ENCODE results near the gene NOL4L. TPM values are rescaled to one million over a fixed set of nuclear protein-coding genes. Genes with fewer than 3 reads are reported as not detected.

The NOL4L gene
- total RNA-seq, 2 donors from 2014 or later: 9.9 to 28.5 TPM

DNA sequence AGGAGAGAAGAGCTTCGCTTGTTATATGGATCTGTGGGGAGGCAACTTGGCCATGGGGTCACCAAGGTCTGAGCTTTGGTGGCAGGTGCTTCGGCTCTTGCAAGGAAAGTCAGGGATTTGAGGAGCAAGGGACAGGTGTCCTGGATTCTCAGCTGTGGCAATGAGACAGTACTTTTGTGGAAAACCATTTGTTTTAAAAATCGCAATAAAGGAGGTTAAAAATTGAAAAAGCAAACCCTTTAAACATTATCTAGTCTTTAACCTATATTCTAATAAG, 64.3 kb downstream of the NOL4L start:
- peak overlapping the region; percentile 30 for H3K27ac Mint-ChIP-seq
- peaks cover 21% of the 10 kb centered on the region for H3K4me1 Mint-ChIP-seq
- no peak overlapping the region for H3K4me3 Mint-ChIP-seq
- no peaks in the 10 kb centered on the region for H3K27me3 Mint-ChIP-seq
- no peaks in the 10 kb centered on the region for H3K9me3 Mint-ChIP-seq
- H3K36me3 Mint-ChIP-seq (ENCODE audit: low read depth): peaks cover 23% of the 10 kb centered on the region
- ATAC-seq (replicated peaks): no peak

DNA sequence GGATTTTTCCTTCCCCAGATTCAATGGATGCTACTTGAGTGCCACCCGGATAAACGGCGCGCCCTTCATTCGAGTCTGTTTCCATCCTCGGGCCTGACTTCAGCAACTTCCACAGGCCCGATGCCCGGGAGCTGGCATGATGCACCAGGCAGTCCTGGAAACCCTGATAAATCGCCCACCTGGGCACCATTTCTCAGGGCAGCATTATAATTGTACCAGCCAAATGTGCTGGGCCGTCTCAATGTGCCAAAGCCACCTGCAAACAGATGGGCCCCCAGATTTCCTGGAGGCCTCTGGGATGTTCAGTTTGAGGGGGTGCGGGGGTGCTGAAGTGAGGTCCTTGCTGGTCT, 65.8 kb downstream of the NOL4L start:
- Mint-ChIP-seq H3K27ac (no peak overlapping the region), H3K4me1 (peaks cover 28% of the 10 kb centered on the region), H3K4me3 (no peak overlapping the region), H3K36me3 (ENCODE audit: low read depth) (peaks cover 35% of the 10 kb centered on the region), H3K27me3 (no peaks in the 10 kb centered on the region), H3K9me3 (no peaks in the 10 kb centered on the region)
- no peak for ATAC-seq (replicated peaks)

DNA sequence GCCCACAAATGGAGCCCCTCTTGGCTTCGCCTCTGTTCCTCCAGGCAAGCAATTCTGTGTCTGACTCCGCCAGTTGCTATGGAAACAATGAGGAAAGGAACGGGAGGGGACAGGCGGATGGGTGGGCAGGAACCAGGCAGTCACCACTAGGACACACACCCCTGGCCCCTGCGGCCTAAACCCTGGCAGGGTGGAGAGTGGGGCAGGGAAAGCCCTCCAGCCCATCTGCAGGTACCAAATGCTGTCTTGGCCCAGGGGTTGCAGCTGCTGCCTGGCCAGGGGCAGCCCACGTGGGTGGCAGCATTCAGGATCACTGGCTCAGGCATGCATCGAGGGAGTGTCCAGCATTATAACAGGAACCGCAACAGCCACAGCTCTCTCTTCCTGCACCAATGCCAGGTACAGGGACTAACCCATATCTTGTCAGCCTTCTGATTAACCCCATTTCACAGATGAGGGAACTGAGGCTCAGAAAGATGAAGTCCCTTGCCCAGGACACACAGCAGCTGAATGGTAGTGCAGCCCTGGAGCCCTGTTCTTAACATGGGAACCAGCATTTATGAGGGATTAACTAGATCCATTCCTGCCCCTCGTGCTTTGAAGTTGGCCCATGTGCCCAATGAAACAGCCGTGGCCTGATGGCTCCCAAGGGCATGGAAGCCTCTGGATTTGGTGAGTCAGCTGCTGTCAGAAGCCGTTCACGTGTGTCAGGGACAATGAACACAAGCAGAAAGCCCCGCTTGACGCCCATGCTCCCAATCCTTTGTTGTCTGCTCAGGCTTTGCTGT, 66.3 kb downstream of the NOL4L start:
- Mint-ChIP-seq H3K9me3 (no peaks in the 10 kb centered on the region), H3K27ac (no peak overlapping the region), H3K4me1 (peaks cover 22% of the 10 kb centered on the region), H3K4me3 (no peak overlapping the region), H3K27me3 (no peaks in the 10 kb centered on the region), H3K36me3 (ENCODE audit: low read depth) (peaks cover 35% of the 10 kb centered on the region)
- ATAC-seq (replicated peaks): no peak

DNA sequence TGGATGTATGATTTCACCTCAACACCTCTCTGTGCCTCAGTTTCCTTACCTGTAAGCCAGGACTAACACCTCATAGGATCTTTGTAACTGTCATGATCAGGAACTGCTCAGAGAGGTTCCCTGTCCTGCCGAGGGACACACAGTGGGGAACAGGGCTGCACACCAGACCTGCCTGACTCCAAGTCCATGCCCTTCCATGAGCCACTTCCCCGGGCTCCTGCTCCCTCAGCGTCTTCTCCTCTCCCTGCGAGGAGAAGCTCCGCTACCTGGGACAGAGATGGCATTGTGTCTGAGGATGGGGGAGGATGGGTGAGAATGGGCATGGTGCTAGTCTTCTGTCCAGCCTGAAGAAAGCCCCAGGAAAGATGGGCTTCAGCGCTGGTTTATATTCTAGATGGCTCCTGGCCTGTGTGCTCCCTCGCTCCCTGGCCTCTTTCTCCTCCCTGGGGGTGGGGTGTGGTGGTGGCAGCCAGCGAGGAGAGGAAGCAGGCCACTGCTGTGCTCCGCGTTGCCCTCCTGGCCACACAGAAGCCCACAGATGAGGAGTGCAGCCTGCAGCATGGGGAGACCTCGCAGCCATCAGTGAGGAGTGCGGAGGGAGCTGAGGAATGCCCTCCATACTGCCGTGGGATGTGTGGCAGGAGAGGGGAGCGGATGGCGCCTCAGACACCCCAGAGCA, 67.1 kb downstream of the NOL4L start:
- Mint-ChIP-seq H3K4me1 (peaks cover 21% of the 10 kb centered on the region), H3K27me3 (no peaks in the 10 kb centered on the region), H3K4me3 (no peak overlapping the region), H3K36me3 (ENCODE audit: low read depth) (peaks cover 40% of the 10 kb centered on the region), H3K9me3 (no peaks in the 10 kb centered on the region), H3K27ac (peak overlapping the region; percentile 33)
- ATAC-seq (replicated peaks): no peak

DNA sequence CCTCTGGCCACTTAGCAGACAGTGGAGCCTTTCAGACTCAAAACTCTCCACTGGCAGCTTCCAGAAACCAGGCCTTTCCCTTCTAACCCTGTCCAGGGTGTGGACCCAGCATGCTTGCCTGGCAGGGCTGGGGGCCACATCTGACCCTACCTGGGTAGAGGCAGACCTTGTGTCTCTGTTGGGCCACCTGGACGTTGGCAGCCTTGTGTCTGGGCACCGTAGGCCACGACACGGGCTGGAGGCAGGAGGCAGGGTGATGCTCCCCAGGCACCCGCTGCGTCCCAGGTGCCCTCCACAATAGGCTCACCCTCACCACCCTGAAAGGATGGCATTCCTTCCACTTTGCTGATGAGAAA, 67.6 kb downstream of the NOL4L start:
- ATAC-seq (replicated peaks): no peak
- peaks cover 24% of the 10 kb centered on the region for H3K4me1 Mint-ChIP-seq
- no peaks in the 10 kb centered on the region for H3K9me3 Mint-ChIP-seq
- peak overlapping the region; percentile 33 for H3K27ac Mint-ChIP-seq
- H3K27me3 Mint-ChIP-seq: no peaks in the 10 kb centered on the region
- no peak overlapping the region for H3K4me3 Mint-ChIP-seq
- H3K36me3 Mint-ChIP-seq (ENCODE audit: low read depth): peaks cover 46% of the 10 kb centered on the region

DNA sequence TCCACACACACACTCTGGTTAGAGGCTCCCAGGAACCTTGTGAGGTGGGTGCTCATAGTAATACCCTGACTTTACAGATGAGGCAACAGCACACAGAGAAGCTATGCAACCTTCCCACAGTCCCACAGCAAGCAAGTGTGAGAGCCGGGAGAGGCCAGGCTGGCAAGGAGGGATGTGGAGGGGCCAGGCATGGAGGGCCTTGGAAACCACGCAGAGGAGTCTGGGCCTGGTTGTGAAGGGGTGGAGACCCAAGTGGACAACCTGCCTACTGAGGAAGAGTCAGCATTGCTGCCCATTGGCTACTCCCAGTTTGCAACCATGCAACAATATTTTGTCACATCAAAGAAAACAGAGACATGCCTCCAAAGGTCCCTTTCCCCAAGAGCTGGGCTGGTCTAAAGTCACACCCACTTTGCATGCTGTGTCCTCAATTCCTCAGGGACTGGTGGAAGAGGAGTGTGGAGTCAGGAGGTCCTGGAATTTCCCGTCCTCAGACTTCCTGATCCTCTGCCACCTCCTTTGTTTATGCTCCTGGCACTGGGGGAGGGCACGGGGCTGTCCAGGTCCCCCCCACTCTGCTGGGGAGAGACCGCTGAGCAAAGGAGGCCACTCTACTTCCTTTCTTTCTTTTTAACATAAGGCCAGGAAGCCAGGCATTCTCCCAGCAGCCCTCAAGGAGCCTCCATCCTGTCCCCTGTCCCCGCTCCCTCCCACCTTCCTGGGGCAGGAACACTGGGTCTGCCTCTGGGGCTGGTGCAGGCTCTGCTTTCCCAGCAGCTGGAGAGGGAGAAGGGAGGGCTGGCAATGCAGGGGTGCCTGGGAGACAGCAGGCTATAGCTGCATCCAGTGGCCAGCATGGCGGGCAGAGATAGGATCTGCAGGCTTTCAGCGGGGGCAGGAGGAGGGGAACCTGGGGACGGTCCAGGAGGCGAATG, 68.3 kb downstream of the NOL4L start:
- ATAC-seq (replicated peaks): no peak
- Mint-ChIP-seq H3K9me3 (no peaks in the 10 kb centered on the region), H3K27me3 (no peaks in the 10 kb centered on the region), H3K36me3 (ENCODE audit: low read depth) (peaks cover 52% of the 10 kb centered on the region), H3K27ac (peak overlapping the region; percentile 45), H3K4me1 (peaks cover 31% of the 10 kb centered on the region), H3K4me3 (no peak overlapping the region)

DNA sequence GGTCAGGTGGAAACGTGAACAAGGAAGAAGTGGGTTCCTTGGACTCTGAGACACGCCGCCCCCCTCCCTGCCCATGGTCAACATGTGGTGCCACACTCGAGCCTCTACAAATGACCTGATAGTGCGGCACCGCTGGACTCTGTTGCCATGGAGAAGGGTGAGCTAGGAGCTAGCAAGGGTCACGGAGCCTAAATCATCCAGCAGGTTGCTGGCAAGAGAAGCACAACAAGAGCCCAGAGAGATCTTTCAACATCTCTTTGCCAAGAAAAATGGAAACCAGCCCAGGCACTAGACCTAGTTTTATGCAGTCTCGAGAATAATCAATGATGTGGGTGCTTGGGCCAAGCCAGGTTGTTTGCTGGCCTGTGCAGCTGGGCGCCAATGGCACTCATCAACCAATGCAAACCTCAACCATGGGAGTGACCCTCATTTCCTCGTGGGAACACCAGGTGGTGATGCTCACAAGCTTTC, 69.5 kb downstream of the NOL4L start:
- Mint-ChIP-seq H3K4me3 (no peak overlapping the region), H3K9me3 (no peaks in the 10 kb centered on the region), H3K36me3 (ENCODE audit: low read depth) (peaks cover 60% of the 10 kb centered on the region), H3K4me1 (peaks cover 31% of the 10 kb centered on the region), H3K27me3 (no peaks in the 10 kb centered on the region), H3K27ac (peak overlapping the region; percentile 45)
- ATAC-seq (replicated peaks): no peak

DNA sequence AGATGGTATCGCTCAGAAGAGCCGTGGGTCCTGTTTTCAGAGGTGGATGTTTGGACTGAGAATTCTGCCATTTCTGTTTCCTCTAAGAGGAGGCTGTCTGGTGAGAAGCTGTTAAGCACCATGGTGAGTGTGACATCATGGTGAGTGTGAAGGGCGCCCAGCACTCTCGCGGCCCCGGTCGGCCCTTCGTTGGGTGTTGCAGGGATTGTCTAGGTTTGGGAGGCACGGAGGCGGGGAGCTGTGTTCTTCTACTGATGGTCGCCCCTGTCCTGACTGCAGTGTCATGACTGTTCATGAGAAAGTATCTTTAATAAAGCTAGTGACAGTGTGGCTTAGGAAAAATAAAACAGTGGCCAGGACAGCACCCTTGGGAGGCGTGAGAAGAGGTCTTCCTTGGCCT, 70.4 kb downstream of the NOL4L start:
- Mint-ChIP-seq H3K9me3 (no peaks in the 10 kb centered on the region), H3K27me3 (no peaks in the 10 kb centered on the region), H3K4me3 (peak overlapping the region; percentile 74), H3K36me3 (ENCODE audit: low read depth) (peaks cover 59% of the 10 kb centered on the region), H3K27ac (peak overlapping the region; percentile 85), H3K4me1 (peaks cover 39% of the 10 kb centered on the region)
- ATAC-seq (replicated peaks): no peak

DNA sequence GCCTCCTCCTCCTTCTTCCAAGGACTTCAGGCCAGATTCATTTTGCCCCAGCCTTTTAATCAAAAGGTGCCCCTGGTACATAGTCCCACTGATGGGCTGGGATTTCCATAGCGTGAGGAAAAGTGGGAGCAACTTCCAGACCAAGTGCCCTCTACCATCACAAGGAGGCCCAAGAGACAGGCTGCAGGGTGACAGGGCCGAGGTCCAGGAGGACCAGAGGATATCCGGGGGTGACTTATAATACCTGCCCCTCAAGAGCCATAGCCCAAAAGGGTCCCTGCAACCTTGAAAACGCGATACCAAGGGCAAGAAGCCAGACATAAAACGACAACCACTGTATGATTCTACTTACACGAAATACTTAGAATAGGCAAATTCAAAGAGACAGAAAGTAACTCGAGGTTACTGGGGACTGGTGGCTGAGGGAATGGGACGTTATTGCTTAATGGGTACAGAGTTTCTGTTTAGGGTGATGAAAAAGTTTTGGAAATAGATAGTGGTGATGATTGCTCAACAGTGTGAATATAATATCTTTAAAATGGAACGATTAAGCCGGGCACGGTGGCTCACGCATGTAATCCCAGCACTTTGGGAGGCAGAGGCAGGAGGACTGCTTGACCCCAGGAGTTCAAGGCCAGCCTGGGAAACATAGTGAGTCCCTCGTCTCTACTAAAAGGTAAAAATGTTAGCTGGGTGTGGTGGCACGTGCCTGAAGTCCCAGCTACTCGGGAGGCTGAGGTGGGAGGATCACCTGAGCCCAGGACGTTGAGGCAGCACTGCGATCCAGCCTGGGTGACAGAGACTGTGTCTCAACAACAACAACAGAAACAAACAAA, 71.9 kb downstream of the NOL4L start:
- H3K27ac Mint-ChIP-seq: peak overlapping the region; percentile 85
- H3K9me3 Mint-ChIP-seq: no peaks in the 10 kb centered on the region
- H3K4me3 Mint-ChIP-seq: peak overlapping the region; percentile 74
- H3K4me1 Mint-ChIP-seq: peaks cover 48% of the 10 kb centered on the region
- no peak for ATAC-seq (replicated peaks)
- H3K27me3 Mint-ChIP-seq: no peaks in the 10 kb centered on the region
- H3K36me3 Mint-ChIP-seq (ENCODE audit: low read depth): peaks cover 68% of the 10 kb centered on the region

DNA sequence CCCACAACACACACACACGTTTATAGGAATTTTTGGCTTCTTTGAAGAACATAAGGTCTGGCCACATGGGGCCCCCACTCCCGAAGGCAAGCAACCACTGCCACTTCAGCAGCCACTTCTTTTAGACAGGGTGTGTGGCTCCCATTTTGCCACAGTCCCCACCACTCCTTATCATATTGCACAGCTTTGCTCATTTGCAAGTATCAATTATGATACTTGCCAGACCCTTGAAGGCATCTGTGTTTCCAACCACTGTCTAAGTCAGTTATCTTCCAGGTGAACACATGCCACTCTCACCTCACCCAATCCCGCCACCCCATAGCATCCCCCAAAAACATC, 73.1 kb downstream of the NOL4L start:
- Mint-ChIP-seq H3K36me3 (ENCODE audit: low read depth) (peaks cover 60% of the 10 kb centered on the region), H3K27ac (peak overlapping the region; percentile 85), H3K4me3 (peak overlapping the region; percentile 74), H3K4me1 (peaks cover 53% of the 10 kb centered on the region), H3K27me3 (no peaks in the 10 kb centered on the region), H3K9me3 (no peaks in the 10 kb centered on the region)
- ATAC-seq (replicated peaks): no peak

DNA sequence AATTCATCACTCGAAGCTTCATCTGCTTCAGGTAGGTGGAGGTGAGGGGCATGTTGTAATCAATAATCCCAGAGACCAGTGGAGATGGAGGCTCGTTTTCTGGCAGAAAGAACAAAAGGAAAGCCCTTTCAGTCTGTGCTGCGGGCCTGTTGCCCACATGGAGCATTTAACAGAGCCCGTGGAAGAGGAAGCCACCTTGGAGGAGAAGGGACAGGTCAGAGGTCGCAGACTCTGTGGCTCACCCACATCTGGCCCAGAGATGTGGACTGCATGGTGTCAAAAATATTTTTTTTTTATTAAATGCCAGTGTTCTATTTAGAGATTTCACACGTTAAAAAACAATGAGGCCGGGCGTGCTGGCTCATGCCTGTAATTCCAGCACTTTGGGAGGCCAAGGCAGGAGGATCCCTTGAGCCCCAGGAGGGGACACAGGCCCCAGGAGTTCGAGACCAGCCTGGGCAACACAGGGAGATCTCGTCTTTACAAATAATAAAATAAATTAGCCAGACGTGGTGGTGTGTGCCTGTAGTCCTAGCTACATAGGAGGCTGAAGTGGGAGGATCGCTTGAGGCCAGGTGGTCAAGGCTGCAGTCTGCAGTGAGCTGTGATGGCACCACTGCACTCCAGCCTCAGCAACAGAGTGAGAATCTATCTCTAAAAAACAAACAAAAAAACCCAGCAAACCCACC, 73.6 kb downstream of the NOL4L start:
- Mint-ChIP-seq H3K4me1 (peaks cover 53% of the 10 kb centered on the region), H3K27ac (peak overlapping the region; percentile 85), H3K4me3 (peak overlapping the region; percentile 74), H3K9me3 (no peaks in the 10 kb centered on the region), H3K27me3 (no peaks in the 10 kb centered on the region), H3K36me3 (ENCODE audit: low read depth) (peaks cover 59% of the 10 kb centered on the region)
- no peak for ATAC-seq (replicated peaks)

DNA sequence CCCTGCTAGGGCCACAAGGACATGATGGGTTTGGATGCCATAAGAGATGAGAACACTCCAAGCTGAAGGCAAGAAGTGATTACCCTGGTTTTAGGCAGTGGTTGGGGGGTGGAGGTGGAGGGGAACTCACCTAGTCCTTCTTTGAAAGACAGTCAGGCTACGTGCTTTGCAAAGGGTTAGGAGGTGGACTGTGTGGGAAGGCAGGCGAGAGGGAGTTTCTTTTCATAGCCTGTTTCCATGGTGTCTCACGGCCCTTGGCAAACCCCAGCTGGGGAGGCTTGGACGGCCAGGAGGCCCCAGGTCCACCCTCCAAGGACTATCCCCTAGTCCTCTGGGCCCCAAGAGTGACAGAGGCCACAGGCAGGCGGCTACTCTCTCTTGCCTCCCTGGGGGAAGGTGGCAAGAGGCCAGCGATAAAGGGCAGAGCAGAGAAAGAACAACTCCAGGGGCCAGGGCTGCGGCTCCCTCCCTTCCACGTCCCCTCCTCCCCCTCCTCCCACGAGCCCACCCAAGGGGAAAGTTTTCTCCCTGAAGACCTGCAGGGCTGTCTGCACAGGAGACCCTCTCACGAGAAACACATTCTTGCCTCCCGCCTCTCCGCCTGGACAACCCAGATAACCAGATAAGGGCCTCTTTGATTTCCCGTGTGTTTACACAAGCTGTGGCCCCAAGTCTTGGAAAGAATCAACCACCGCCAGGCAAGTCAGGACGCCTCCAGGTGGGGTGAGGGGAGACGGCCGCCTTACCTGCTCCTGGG, 74.4 kb downstream of the NOL4L start:
- ATAC-seq (replicated peaks): peak; percentile 61
- Mint-ChIP-seq H3K4me3 (peak overlapping the region; percentile 74), H3K27ac (peak overlapping the region; percentile 85)

DNA sequence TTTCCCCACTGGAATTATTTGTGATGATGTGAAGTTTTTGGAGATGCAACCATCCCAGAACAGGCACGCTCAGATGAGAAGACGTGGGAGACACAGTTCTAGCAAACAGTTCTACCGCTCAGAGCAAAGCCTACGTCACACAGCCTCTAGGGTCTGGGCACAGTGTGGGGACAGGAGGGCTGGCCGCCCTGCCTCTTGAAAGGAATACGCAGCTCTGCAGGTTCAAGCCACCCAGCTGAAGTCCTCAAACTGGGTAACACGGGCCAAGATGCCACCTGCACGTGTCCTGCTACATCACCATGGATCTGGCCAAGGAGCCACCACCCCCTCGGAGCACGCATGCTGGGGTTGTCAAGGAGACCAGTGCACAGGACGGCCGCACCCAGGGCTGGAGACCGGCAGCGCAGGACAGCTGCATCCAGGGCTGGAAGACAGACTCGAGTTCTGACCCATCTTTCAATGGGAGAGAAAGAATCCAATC, 75.0 kb downstream of the NOL4L start:
- ATAC-seq (replicated peaks): peak; percentile 20
- Mint-ChIP-seq H3K9me3 (no peaks in the 10 kb centered on the region), H3K27me3 (no peaks in the 10 kb centered on the region), H3K4me1 (peaks cover 49% of the 10 kb centered on the region), H3K36me3 (ENCODE audit: low read depth) (peaks cover 53% of the 10 kb centered on the region), H3K27ac (peak overlapping the region; percentile 85), H3K4me3 (peak overlapping the region; percentile 74)

More for the DNA sequence above, 74.4 kb downstream of the NOL4L start:
- Mint-ChIP-seq H3K4me1 (peaks cover 47% of the 10 kb centered on the region), H3K9me3 (no peaks in the 10 kb centered on the region), H3K27me3 (no peaks in the 10 kb centered on the region), H3K36me3 (ENCODE audit: low read depth) (peaks cover 53% of the 10 kb centered on the region)

Data from activated T-helper 17 cell treated with anti-CD3 and anti-CD28 coated beads, Interleukin-2, amount 50 U/mL, for 72 hours (primary cell).